Immature natural killer cell (primary cell): Measurements from ENCODE around the gene CCL2. TPM values are rescaled to one million over a fixed set of nuclear protein-coding genes. Genes with fewer than 3 reads are reported as not detected.

Source experiments
- DNase-seq, 3 donors: peaks; one replicate each; pipeline ENCODE4 v3.0.0; 2022; ENCODE audit warnings: mixed read lengths in 1 of 3
- H3K27ac Mint-ChIP-seq, 6 donors: one replicate each; pipeline ENCODE4 v1.8.0; 2020; ENCODE audit warnings: mixed read lengths in 6 of 6, mild to moderate bottlenecking in 5 of 6, inconsistent platforms in 4 of 6, moderate library complexity in 3 of 6
- H3K27me3 Mint-ChIP-seq, 3 donors: one replicate each; pipeline ENCODE4 v1.8.0; 2020 to 2021; ENCODE audit warnings: low read depth in 3 of 3, mild to moderate bottlenecking in 3 of 3, mixed read lengths in 3 of 3, moderate library complexity in 3 of 3, inconsistent platforms in 1 of 3
- H3K36me3 Mint-ChIP-seq, 3 donors: one replicate each; pipeline ENCODE4 v1.8.0; 2020; ENCODE audit warnings: mixed read lengths in 3 of 3, inconsistent platforms in 2 of 3, mild to moderate bottlenecking in 2 of 3
- H3K4me1 Mint-ChIP-seq, 2 donors: one replicate each; pipeline ENCODE4 v1.8.0; 2020; ENCODE audit warnings: inconsistent platforms in 2 of 2, mild to moderate bottlenecking in 2 of 2, mixed read lengths in 2 of 2, moderate library complexity in 1 of 2
- H3K4me3 Mint-ChIP-seq, 5 donors: one replicate each; pipeline ENCODE4 v1.8.0; 2020; ENCODE audit warnings: mild to moderate bottlenecking in 5 of 5, mixed read lengths in 5 of 5, inconsistent platforms in 3 of 5, moderate library complexity in 3 of 5
- H3K9me3 Mint-ChIP-seq, 6 donors: one replicate each; pipeline ENCODE4 v1.8.0; 2020; ENCODE audit warnings: mild to moderate bottlenecking in 6 of 6, mixed read lengths in 6 of 6, inconsistent platforms in 4 of 6, moderate library complexity in 3 of 6
- polyA plus RNA-seq, 3 donors: library from polyadenylated mRNA; unstranded; fragments of 300-500 nt; fragmentation: Illumina TruSeq; gene quantifications; one replicate each; pipeline ENCODE4 v1.2.3, GENCODE V29; 2021

CCL2 gene
- polyA plus RNA-seq, 3 donors from 2014 or later, result 0.51 TPM; not detected in 2

GRCh38 chr17:34246881-34247280 lies 8.2 kb upstream of the CCL2 start:
- Mint-ChIP-seq H3K27ac (peak overlapping the region in 1 of 6 donors; percentile 36), H3K9me3 (no peaks in the 10 kb centered on the region), H3K4me3 (no peak overlapping the region), H3K4me1 (no peaks in the 10 kb centered on the region), H3K36me3 (no peaks in the 10 kb centered on the region), H3K27me3 (peaks cover 0 to 2% (median 0%) of the 10 kb centered on the region in 3 donors)
- DNase-seq, result no peak

DNA sequence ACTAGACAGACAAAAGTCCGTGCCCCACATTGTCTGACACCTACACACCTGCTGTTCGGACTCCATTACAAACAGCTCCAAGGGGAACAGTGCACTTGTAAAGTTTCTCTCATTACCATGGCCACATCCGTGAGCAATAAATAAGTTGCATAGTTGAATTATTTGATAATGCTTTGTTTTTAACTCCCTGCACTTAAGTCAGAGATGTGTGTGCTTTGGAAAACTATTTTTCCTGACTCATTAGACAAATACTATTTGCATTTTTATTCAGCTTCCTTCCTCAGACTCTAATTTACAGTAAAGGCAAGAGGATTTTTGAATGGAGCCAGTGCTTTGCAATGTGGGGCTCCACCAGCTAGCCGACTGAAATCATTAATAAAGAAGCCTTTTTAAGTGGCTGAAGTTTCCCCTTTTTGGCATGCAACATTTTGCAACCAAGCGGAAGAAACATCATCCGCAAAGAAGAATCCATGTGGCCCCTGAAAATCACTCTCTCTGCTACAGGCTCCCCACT lies 6.5 kb upstream of the CCL2 start:
- no peak overlapping the region for H3K27ac Mint-ChIP-seq
- H3K27me3 Mint-ChIP-seq, result peaks cover 0 to 2% (median 0%) of the 10 kb centered on the region in 3 donors

GRCh38 chr17:34249061-34249460 lies 6.0 kb upstream of the CCL2 start:
- no peaks in the 10 kb centered on the region for H3K4me1 Mint-ChIP-seq
- H3K4me3 Mint-ChIP-seq, result no peak overlapping the region
- no peaks in the 10 kb centered on the region for H3K9me3 Mint-ChIP-seq
- no peak overlapping the region for H3K27ac Mint-ChIP-seq
- no peak for DNase-seq
- H3K36me3 Mint-ChIP-seq, result no peaks in the 10 kb centered on the region
- H3K27me3 Mint-ChIP-seq, result peaks cover 0 to 2% (median 2%) of the 10 kb centered on the region in 3 donors

More for the DNA sequence above, 6.5 kb upstream of the CCL2 start:
- Mint-ChIP-seq H3K4me1 (no peaks in the 10 kb centered on the region), H3K9me3 (no peaks in the 10 kb centered on the region), H3K36me3 (no peaks in the 10 kb centered on the region), H3K4me3 (no peak overlapping the region)
- no peak for DNase-seq

GRCh38 chr17:34249478-34249877 lies 5.6 kb upstream of the CCL2 start:
- Mint-ChIP-seq H3K27me3 (peaks cover 0 to 2% (median 2%) of the 10 kb centered on the region in 3 donors), H3K4me3 (no peak overlapping the region), H3K36me3 (no peaks in the 10 kb centered on the region), H3K9me3 (no peaks in the 10 kb centered on the region), H3K4me1 (no peaks in the 10 kb centered on the region), H3K27ac (no peak overlapping the region)
- no peak for DNase-seq

- Mint-ChIP-seq H3K27me3 (peaks cover 0 to 7% (median 3%) of the 10 kb centered on the region in 3 donors), H3K4me3 (no peak overlapping the region), H3K4me1 (no peaks in the 10 kb centered on the region), H3K9me3 (peaks cover 0 to 1% (median 0%) of the 10 kb centered on the region in 6 donors), H3K36me3 (no peaks in the 10 kb centered on the region), H3K27ac (no peak overlapping the region)
- DNase-seq, result no peak
Observed at GRCh38 chr17:34251186-34251585, 3.9 kb upstream of the CCL2 start.

DNA sequence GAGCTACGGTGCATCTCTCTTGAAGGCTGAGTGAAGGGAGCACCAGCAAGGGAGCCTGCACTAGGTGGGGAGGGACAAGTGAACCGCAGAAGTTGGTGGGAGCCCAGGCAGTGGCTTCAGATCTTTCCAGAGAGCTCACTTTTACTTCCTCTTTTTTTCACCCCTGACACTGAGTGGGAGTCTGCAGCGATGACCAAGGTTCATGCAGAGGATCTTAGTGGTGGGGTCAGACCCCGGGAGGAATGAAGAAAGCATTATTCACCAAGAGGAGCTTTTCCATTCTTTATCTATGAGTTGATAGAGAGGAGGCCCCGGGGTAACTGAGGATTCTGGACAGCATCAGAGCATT lies 3.0 kb upstream of the CCL2 start:
- Mint-ChIP-seq H3K9me3 (peaks cover 0 to 1% (median 0%) of the 10 kb centered on the region in 6 donors), H3K27ac (no peak overlapping the region), H3K27me3 (peaks cover 0 to 9% (median 6%) of the 10 kb centered on the region in 3 donors), H3K4me1 (no peaks in the 10 kb centered on the region), H3K4me3 (no peak overlapping the region), H3K36me3 (no peaks in the 10 kb centered on the region)
- no peak for DNase-seq

DNA sequence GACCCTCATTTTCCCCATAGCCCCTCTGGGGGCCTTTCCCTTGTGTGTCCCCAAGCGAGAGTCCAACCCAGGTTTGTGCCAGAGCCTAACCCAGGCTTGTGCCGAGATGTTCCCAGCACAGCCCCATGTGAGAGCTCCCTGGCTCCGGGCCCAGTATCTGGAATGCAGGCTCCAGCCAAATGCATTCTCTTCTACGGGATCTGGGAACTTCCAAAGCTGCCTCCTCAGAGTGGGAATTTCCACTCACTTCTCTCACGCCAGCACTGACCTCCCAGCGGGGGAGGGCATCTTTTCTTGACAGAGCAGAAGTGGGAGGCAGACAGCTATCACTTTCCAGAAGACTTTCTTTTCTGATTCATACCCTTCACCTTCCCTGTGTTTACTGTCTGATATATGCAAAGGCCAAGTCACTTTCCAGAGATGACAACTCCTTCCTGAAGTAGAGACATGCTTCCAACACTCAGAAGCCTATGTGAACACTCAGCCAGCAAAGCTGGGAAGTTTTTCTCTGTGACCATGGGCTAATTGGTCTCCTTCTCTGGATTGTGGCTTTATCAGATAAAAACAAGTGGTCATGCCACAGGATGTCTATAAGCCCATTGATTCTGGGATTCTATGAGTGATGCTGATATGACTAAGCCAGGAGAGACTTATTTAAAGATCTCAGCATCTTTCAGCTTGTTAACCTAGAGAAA lies 2.5 kb upstream of the CCL2 start:
- Mint-ChIP-seq H3K27ac (no peak overlapping the region), H3K9me3 (peaks cover 0 to 1% (median 0%) of the 10 kb centered on the region in 6 donors), H3K27me3 (peaks cover 0 to 9% (median 6%) of the 10 kb centered on the region in 3 donors), H3K4me3 (no peak overlapping the region), H3K36me3 (no peaks in the 10 kb centered on the region), H3K4me1 (no peaks in the 10 kb centered on the region)
- DNase-seq, result no peak

- no peaks in the 10 kb centered on the region for H3K4me1 Mint-ChIP-seq
Observed at GRCh38 chr17:34253139-34253525, 2.0 kb upstream of the CCL2 start.

GRCh38 chr17:34254146-34254545 lies 939 bp upstream of the CCL2 start:
- Mint-ChIP-seq H3K4me3 (no peak overlapping the region), H3K27me3 (peaks cover 4 to 12% (median 4%) of the 10 kb centered on the region in 3 donors), H3K4me1 (no peaks in the 10 kb centered on the region), H3K27ac (no peak overlapping the region), H3K36me3 (no peaks in the 10 kb centered on the region), H3K9me3 (peaks cover 0 to 1% (median 0%) of the 10 kb centered on the region in 6 donors)
- no peak for DNase-seq

More at GRCh38 chr17:34253139-34253525, 2.0 kb upstream of the CCL2 start:
- Mint-ChIP-seq H3K4me3 (no peak overlapping the region), H3K27me3 (peaks cover 0 to 12% (median 4%) of the 10 kb centered on the region in 3 donors), H3K9me3 (peaks cover 0 to 1% (median 0%) of the 10 kb centered on the region in 6 donors), H3K36me3 (no peaks in the 10 kb centered on the region), H3K27ac (no peak overlapping the region)
- no peak for DNase-seq

DNA sequence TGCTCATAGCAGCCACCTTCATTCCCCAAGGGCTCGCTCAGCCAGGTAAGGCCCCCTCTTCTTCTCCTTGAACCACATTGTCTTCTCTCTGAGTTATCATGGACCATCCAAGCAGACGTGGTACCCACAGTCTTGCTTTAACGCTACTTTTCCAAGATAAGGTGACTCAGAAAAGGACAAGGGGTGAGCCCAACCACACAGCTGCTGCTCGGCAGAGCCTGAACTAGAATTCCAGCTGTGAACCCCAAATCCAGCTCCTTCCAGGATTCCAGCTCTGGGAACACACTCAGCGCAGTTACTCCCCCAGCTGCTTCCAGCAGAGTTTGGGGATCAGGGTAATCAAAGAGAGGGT lies 272 bp downstream of the CCL2 start:
- Mint-ChIP-seq H3K4me3 (no peak overlapping the region), H3K36me3 (no peaks in the 10 kb centered on the region), H3K9me3 (peaks cover 0 to 1% (median 0%) of the 10 kb centered on the region in 6 donors), H3K27ac (no peak overlapping the region), H3K4me1 (no peaks in the 10 kb centered on the region), H3K27me3 (peaks cover 4 to 12% (median 4%) of the 10 kb centered on the region in 3 donors)
- DNase-seq, result no peak

DNA sequence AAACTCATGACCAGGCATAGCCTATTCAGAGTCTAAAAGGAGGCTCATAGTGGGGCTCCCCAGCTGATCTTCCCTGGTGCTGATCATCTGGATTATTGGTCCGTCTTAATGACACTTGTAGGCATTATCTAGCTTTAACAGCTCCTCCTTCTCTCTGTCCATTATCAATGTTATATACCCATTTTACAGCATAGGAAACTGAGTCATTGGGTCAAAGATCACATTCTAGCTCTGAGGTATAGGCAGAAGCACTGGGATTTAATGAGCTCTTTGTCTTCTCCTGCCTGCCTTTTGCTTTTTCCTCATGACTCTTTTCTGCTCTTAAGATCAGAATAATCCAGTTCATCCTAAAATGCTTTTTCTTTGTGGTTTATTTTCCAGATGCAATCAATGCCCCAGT lies 756 bp downstream of the CCL2 start:
- peaks cover 0 to 1% (median 0%) of the 10 kb centered on the region in 6 donors for H3K9me3 Mint-ChIP-seq
- no peak overlapping the region for H3K4me3 Mint-ChIP-seq
- no peaks in the 10 kb centered on the region for H3K4me1 Mint-ChIP-seq
- no peak overlapping the region for H3K27ac Mint-ChIP-seq
- H3K36me3 Mint-ChIP-seq, result no peaks in the 10 kb centered on the region
- no peak for DNase-seq
- H3K27me3 Mint-ChIP-seq, result peaks cover 4 to 12% (median 4%) of the 10 kb centered on the region in 3 donors

- no peak for DNase-seq
- H3K9me3 Mint-ChIP-seq, result peaks cover 0 to 1% (median 0%) of the 10 kb centered on the region in 6 donors
- no peaks in the 10 kb centered on the region for H3K4me1 Mint-ChIP-seq
- H3K4me3 Mint-ChIP-seq, result no peak overlapping the region
- no peaks in the 10 kb centered on the region for H3K36me3 Mint-ChIP-seq
- peaks cover 4 to 12% (median 6%) of the 10 kb centered on the region in 3 donors for H3K27me3 Mint-ChIP-seq
- no peak overlapping the region for H3K27ac Mint-ChIP-seq
Observed at GRCh38 chr17:34257299-34257985, 2.4 kb downstream of the CCL2 start.

GRCh38 chr17:34257986-34258326 lies 2.9 kb downstream of the CCL2 start:
- Mint-ChIP-seq H3K9me3 (peaks cover 0 to 1% (median 0%) of the 10 kb centered on the region in 6 donors), H3K36me3 (no peaks in the 10 kb centered on the region), H3K4me3 (no peak overlapping the region), H3K27ac (no peak overlapping the region), H3K4me1 (no peaks in the 10 kb centered on the region), H3K27me3 (peaks cover 5 to 12% (median 7%) of the 10 kb centered on the region in 3 donors)
- DNase-seq, result no peak

DNA sequence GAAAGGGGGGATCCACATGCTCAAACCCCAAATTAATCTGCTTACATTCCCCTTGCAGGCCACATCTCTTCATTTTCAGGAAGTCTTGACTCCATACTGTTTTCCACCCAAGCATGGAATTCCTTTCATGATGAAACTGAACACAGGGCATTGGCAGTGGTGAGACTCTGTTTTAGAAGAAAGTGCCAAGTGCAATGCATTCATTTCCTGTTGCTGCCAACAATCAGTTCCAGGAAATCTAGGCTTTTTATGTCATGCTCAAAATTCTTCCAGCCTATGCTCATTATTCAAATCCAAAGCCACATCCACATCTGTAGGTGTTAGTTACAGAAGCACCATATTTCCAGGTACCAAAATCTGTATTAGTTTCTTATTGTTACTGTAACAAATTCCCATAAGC lies 4.1 kb downstream of the CCL2 start:
- H3K4me1 Mint-ChIP-seq, result no peaks in the 10 kb centered on the region
- peaks cover 6 to 10% (median 7%) of the 10 kb centered on the region in 3 donors for H3K27me3 Mint-ChIP-seq
- no peak overlapping the region for H3K27ac Mint-ChIP-seq
- peaks cover 0 to 1% (median 0%) of the 10 kb centered on the region in 6 donors for H3K9me3 Mint-ChIP-seq
- DNase-seq, result no peak
- H3K4me3 Mint-ChIP-seq, result no peak overlapping the region
- H3K36me3 Mint-ChIP-seq, result no peaks in the 10 kb centered on the region
